ENCODE results near the gene NCBP2L. TPM values are rescaled to one million over a fixed set of nuclear protein-coding genes. Genes with fewer than 3 reads are reported as not detected.

The NCBP2L gene
- total RNA-seq, 1 donor from 2014 or later: not detected

- intact Hi-C loops (cut with micrococcal nuclease): no loop called here
Observed at GRCh38 chrX:107752043-107752442, 25.5 kb upstream of the NCBP2L start.

GRCh38 chrX:107752714-107753113 is 24.8 kb upstream of the NCBP2L start:
- intact Hi-C loops (cut with micrococcal nuclease): no loop called here

- intact Hi-C loops (cut with micrococcal nuclease): no loop called here
Observed at GRCh38 chrX:107753187-107753586, 24.3 kb upstream of the NCBP2L start.

GRCh38 chrX:107755721-107756120 is 21.8 kb upstream of the NCBP2L start:
- intact Hi-C loops (cut with micrococcal nuclease): no loop called here

- intact Hi-C loops (cut with micrococcal nuclease): no loop called here
Observed at GRCh38 chrX:107758231-107758766, 19.2 kb upstream of the NCBP2L start.

- intact Hi-C loops (cut with micrococcal nuclease): no loop called here
Observed at GRCh38 chrX:107760304-107761077, 17.0 kb upstream of the NCBP2L start.

- intact Hi-C loops (cut with micrococcal nuclease): no loop called here
Observed at GRCh38 chrX:107763647-107764046, 13.9 kb upstream of the NCBP2L start.

GRCh38 chrX:107764845-107765608 is 12.5 kb upstream of the NCBP2L start:
- intact Hi-C loops (cut with micrococcal nuclease): no loop called here

GRCh38 chrX:107766470-107767150 is 10.9 kb upstream of the NCBP2L start:
- intact Hi-C loops (cut with micrococcal nuclease): no loop called here

GRCh38 chrX:107768051-107768450 is 9.5 kb upstream of the NCBP2L start:
- intact Hi-C loops (cut with micrococcal nuclease): no loop called here

- intact Hi-C loops (cut with micrococcal nuclease): no loop called here
Observed at GRCh38 chrX:107769581-107770317, 7.8 kb upstream of the NCBP2L start.

- intact Hi-C loops (cut with micrococcal nuclease): no loop called here
Observed at GRCh38 chrX:107773206-107773605, 4.3 kb upstream of the NCBP2L start.

GRCh38 chrX:107773906-107774435 is 3.6 kb upstream of the NCBP2L start:
- intact Hi-C loops (cut with micrococcal nuclease): no loop called here

- intact Hi-C loops (cut with micrococcal nuclease): loop anchor here (5.0 kb wide), 2 partner anchors 117 to 658 kb away; partner anchors contain the start of gene RBM41
Observed at GRCh38 chrX:107775000-107775733, 2.4 kb upstream of the NCBP2L start.

- intact Hi-C loops (cut with micrococcal nuclease): loop anchor here (1.0 to 5.0 kb wide), 4 partner anchors 116 to 881 kb away; partner anchors contain the start of genes PRPS1 and RBM41
Observed at GRCh38 chrX:107775734-107776511, 1.6 kb upstream of the NCBP2L start, which contains the start of gene TSC22D3. Gene TSC22D3, minus strand, starts transcription at chrX:107775787. Its CDS starts 368 bp downstream, at chrX:107775419.

GRCh38 chrX:107776649-107777535 is 641 bp upstream of the NCBP2L start:
- intact Hi-C loops (cut with micrococcal nuclease): loop anchor here (1.0 to 5.0 kb wide), 11 partner anchors 35 to 882 kb away; partner anchors contain the start of genes PRPS1 and RBM41

- intact Hi-C loops (cut with micrococcal nuclease): no loop called here
Observed at GRCh38 chrX:107780525-107780924, 3.0 kb downstream of the NCBP2L start.

GRCh38 chrX:107787827-107788226 is 10.3 kb downstream of the NCBP2L start:
- intact Hi-C loops (cut with micrococcal nuclease): no loop called here

Measured in T-helper 2 cell treated with Interferon-gamma antibody and Interleukin-4, amounts not matched to agents 100 ng/mL and 5 ng/mL, for 36 hours (primary cell).